ENCODE data around the gene ABHD16A. TPM values are rescaled to one million over a fixed set of nuclear protein-coding genes. Genes with fewer than 3 reads are reported as not detected.
"Not testable (repeated sequence)": the region's sequence is repeated elsewhere in the genome, so short reads cannot be mapped to it uniquely, and the experiment has no call there.

Gene ABHD16A
- total and polyA plus RNA-seq, 7 donors = 26.6 to 56.6 (median 34.4) TPM

DNA sequence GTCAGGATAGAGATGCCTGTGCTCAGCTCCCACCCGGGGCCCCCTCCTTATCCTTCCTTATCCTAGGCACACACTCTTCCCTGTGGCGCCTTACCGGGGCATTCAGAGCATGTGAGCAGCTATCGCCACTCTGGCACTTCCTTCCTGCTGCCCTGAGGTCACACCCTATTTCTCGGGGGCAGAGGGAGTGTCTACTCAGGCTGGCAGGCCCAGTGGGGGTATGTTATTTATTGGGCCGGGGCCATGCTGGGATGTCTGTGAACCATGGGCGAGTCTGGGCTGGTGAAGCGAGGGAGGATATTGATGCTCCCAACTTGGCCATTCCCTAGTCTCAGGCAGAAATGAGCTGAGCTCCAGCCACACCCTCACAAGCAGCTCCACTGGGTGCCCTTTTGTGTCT is 8.1 kb upstream of the ABHD16A start:
- no peak overlapping the region for H3K4me3 ChIP-seq
- 68 to 74% (median 73%) methylated on average over 8 of the region's 8 CpGs for WGBS, 3 donors
- H3K36me3 ChIP-seq (ENCODE audit: insufficient read depth in 1 of 2, low read depth in 1 of 2) = no peaks in the 10 kb centered on the region
- TF ChIP-seq, protein P1, sequence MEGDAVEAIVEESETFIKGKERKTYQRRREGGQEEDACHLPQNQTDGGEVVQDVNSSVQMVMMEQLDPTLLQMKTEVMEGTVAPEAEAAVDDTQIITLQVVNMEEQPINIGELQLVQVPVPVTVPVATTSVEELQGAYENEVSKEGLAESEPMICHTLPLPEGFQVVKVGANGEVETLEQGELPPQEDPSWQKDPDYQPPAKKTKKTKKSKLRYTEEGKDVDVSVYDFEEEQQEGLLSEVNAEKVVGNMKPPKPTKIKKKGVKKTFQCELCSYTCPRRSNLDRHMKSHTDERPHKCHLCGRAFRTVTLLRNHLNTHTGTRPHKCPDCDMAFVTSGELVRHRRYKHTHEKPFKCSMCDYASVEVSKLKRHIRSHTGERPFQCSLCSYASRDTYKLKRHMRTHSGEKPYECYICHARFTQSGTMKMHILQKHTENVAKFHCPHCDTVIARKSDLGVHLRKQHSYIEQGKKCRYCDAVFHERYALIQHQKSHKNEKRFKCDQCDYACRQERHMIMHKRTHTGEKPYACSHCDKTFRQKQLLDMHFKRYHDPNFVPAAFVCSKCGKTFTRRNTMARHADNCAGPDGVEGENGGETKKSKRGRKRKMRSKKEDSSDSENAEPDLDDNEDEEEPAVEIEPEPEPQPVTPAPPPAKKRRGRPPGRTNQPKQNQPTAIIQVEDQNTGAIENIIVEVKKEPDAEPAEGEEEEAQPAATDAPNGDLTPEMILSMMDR (IDR thresholded peaks at IDR 0.05) = no peak
- ATAC-seq (peak in 1 of 4 donors; percentile 32), DNase-seq (no peak)
- no peaks in the 10 kb centered on the region for H3K4me1 ChIP-seq
- H3K27ac ChIP-seq = no peak overlapping the region
- H3K9me3 ChIP-seq = no peaks in the 10 kb centered on the region
- intact Hi-C loops (cut with DNase I) = no loop called here
- H3K27me3 ChIP-seq (ENCODE audit: insufficient read depth in 3 of 3, low read length in 2 of 3) = no peaks in the 10 kb centered on the region

DNA sequence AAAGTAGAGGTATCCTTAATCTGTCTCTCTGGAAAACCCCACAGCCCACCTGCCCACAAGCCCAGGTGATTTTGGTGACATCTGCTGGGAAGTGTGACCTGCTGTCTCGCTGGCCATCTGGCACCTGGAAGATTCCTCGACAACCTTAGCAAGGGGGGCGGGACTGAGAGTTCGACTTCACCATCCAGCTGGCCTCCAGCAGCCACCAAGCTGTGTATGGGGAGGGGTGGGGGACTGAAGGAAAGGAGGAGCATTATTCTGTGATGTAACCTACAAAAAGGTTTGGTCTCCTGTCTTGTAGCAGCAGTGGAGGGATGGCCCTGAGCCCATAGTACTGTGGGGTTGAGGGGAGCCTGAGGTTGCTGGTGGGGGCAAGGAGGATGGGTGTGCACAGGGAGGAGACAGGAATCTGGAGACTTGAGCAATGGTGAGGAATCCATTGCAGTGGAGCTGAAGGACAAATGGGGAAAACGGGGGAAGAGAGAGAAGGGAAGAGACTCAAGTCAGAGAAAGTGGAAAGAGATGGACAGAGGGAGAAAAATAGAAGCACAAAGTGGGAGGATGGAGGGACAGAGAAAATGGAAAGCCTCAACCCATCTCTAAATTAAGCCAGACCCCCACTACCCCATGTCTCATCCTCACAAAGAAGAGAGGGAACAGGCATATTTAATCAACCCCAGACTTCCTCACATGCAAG is 7.5 kb upstream of the ABHD16A start:
- DNase-seq = no peak
- Histone ChIP-seq H3K4me1 (no peaks in the 10 kb centered on the region), H3K9me3 (no peaks in the 10 kb centered on the region), H3K4me3 (no peak overlapping the region), H3K27ac (no peak overlapping the region), H3K27me3 (ENCODE audit: insufficient read depth in 3 of 3, low read length in 2 of 3) (no peaks in the 10 kb centered on the region), H3K36me3 (ENCODE audit: insufficient read depth in 1 of 2, low read depth in 1 of 2) (no peaks in the 10 kb centered on the region)
- intact Hi-C loops (cut with DNase I) = no loop called here
- TF ChIP-seq, protein P1 (IDR thresholded peaks at IDR 0.05) = no peak
- 49 to 61% (median 57%) methylated on average over 5 of the region's 5 CpGs for WGBS, 3 donors
- no peak for ATAC-seq

DNA sequence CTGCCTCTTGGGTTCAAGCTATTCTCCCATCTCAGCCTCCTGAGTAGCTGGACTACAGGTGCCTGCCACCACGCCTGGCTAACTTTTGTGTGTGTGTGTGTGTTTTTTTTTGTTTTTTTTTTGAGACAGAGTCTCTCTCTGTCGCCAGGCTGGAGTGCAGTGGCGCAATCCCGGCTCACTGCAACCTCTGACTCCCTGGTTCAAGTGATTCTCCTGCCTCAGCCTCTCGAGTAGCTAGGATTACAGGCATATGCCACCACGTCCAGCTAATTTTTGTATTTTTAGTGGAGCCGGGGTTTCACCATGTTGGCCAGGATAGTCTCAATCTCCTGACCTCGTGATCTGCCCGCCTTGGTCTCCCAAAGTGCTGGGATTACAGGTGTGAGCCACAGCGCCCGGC is 6.0 kb upstream of the ABHD16A start:
- H3K4me3 ChIP-seq; H3K4me1 ChIP-seq; intact Hi-C loops (cut with DNase I); H3K9me3 ChIP-seq; DNase-seq; ATAC-seq; H3K36me3 ChIP-seq (ENCODE audit: insufficient read depth in 1 of 2, low read depth in 1 of 2); H3K27ac ChIP-seq; H3K27me3 ChIP-seq (ENCODE audit: insufficient read depth in 3 of 3, low read length in 2 of 3): not testable (repeated sequence)
- 91 to 94% (median 91%) methylated on average over 11 of the region's 11 CpGs for WGBS, 3 donors

DNA sequence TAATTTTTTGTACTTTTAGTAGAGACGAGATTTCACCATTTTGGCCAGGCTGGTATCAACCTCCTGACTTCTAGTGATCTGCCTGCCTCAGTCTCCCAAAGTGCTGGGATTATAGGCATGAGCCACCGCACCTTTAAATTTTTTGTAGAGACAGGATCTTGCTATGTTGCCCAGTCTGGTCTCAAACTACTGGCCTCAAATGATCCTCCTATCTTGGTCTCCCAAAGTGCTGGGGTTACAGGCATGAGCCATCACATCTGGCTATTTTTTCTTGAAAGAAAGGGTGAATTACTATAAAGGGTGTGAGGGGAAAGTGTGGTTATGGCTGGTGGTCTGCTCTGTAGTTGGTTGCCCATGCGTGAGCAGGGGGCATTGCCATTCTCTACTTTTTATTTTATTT is 5.1 kb upstream of the ABHD16A start:
- Histone ChIP-seq H3K9me3 (no peaks in the 10 kb centered on the region), H3K4me1 (peaks cover 5% of the 10 kb centered on the region), H3K4me3 (no peak overlapping the region), H3K36me3 (ENCODE audit: insufficient read depth in 1 of 2, low read depth in 1 of 2) (no peaks in the 10 kb centered on the region), H3K27ac (no peak overlapping the region), H3K27me3 (ENCODE audit: insufficient read depth in 3 of 3, low read length in 2 of 3) (no peaks in the 10 kb centered on the region)
- ATAC-seq (no peak), DNase-seq (no peak)
- intact Hi-C loops (cut with DNase I) = no loop called here
- 91 to 97% (median 95%) methylated on average over 3 of the region's 3 CpGs for WGBS, 3 donors
- TF ChIP-seq, protein P1 (IDR thresholded peaks at IDR 0.05) = no peak

DNA sequence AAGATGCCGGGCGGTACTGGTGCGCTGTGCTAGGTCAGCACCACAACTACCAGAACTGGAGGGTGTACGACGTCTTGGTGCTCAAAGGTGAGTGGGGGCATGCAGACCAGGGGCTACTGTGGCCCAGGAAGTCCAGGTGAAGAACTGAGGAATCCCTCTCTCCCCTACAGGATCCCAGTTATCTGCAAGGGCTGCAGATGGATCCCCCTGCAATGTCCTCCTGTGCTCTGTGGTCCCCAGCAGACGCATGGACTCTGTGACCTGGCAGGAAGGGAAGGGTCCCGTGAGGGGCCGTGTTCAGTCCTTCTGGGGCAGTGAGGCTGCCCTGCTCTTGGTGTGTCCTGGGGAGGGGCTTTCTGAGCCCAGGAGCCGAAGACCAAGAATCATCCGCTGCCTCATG is 4.6 kb upstream of the ABHD16A start:
- ATAC-seq = no peak
- DNase-seq = no peak
- 82 to 89% (median 88%) methylated on average over 10 of the region's 10 CpGs for WGBS, 3 donors
- peaks cover 5% of the 10 kb centered on the region for H3K4me1 ChIP-seq
- H3K27ac ChIP-seq = no peak overlapping the region
- no peaks in the 10 kb centered on the region for H3K9me3 ChIP-seq
- no peak overlapping the region for H3K4me3 ChIP-seq
- H3K27me3 ChIP-seq (ENCODE audit: insufficient read depth in 3 of 3, low read length in 2 of 3) = no peaks in the 10 kb centered on the region
- no peaks in the 10 kb centered on the region for H3K36me3 ChIP-seq (ENCODE audit: insufficient read depth in 1 of 2, low read depth in 1 of 2)
- intact Hi-C loops (cut with DNase I) = no loop called here
- TF ChIP-seq, protein P1 (IDR thresholded peaks at IDR 0.05) = no peak
